ENCODE data around the gene TSEN54. TPM values are rescaled to one million over a fixed set of nuclear protein-coding genes. Genes with fewer than 3 reads are reported as not detected.
A peak's percentile ranks its signal among the peaks of the same experiment; 100 is the strongest.

TSEN54 gene
- total and polyA plus RNA-seq, 2 experiments from 2014 or later = 45.9 to 62.5 TPM

GRCh38 chr17:75549246-75550138, 33.2 kb downstream of the TSEN54 start:
- peak overlapping the region; percentile 53 for H3K4me3 ChIP-seq
- peak overlapping the region; percentile 81 for H3K27ac ChIP-seq (ENCODE audit: low read depth)
- Mint-ChIP-seq H3K4me1 (peaks cover 35% of the 10 kb centered on the region), H3K27me3 (ENCODE audit: insufficient read depth, low read depth, poor library complexity) (peaks cover 4% of the 10 kb centered on the region), H3K27ac (peak overlapping the region; percentile 90), H3K36me3 (ENCODE audit: low read depth) (no peaks in the 10 kb centered on the region; the same call in 2 of the 3 replicates), H3K9me3 (no peaks in the 10 kb centered on the region), H3K4me3 (peak overlapping the region; percentile 78)
- no peaks in the 10 kb centered on the region for H3K27me3 ChIP-seq (ENCODE audit: insufficient read depth)
- H2AFZ ChIP-seq = peak overlapping the region; percentile 89
- H3K4me1 ChIP-seq (ENCODE audit: insufficient read depth) = peaks cover 7% of the 10 kb centered on the region; the same call in 1 of the 2 replicates
- 0 out of 2 replicates have a peak, but pooled peaks cover 7% of the 10 kb centered on the region for H3F3A ChIP-seq (replicated peaks; ENCODE audit: low read depth)
- H3K79me2 ChIP-seq (replicated peaks; ENCODE audit: insufficient read depth) = no peaks in the 10 kb centered on the region
- peaks cover 3% of the 10 kb centered on the region; the same call in 1 of the 2 replicates for H4K20me1 ChIP-seq (replicated peaks; ENCODE audit: insufficient read depth)
- ATAC-seq (peak; percentile 84), DNase-seq (ENCODE audit: low spot score) (peak; percentile 82)
- H3K4me2 ChIP-seq = peak overlapping the region; percentile 86
- no peaks in the 10 kb centered on the region for H3K36me3 ChIP-seq (ENCODE audit: insufficient read depth)
- H3K9me2 ChIP-seq (ENCODE audit: insufficient read depth) = no peaks in the 10 kb centered on the region
- TF ChIP-seq NANOG (IDR thresholded peaks at IDR 0.05; ENCODE audit: borderline replicate concordance) (no peak), POLR2AphosphoS5 (IDR thresholded peaks at IDR 0.05; ENCODE audit: low read depth) (peak; percentile 39; the same call in 1 of the 2 replicates)

DNA sequence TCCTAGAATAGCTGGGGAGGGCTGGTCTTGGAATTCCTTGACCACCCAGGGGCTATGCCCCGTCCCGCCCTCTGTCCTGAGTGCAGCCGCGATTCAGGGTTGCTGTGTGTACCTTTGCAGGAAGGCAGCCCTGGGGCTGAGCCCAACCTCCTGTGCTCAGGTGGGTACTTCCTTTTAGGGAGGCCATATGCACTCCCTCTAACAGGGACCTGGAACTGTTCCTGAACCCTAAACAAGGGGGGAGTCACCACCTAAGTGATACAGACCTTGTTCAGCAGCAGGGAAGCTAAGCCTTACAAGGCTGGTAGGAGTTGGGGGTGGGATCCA, 33.8 kb downstream of the TSEN54 start:
- Histone ChIP-seq H3K4me3 (peak overlapping the region; percentile 53), H3K27ac (ENCODE audit: low read depth) (peak overlapping the region; percentile 81), H3K79me2 (replicated peaks; ENCODE audit: insufficient read depth) (no peaks in the 10 kb centered on the region), H2AFZ (peak overlapping the region; percentile 89; the same call in 1 of the 2 replicates), H3K9me2 (ENCODE audit: insufficient read depth) (no peaks in the 10 kb centered on the region), H4K20me1 (replicated peaks; ENCODE audit: insufficient read depth) (peaks cover 3% of the 10 kb centered on the region; the same call in 1 of the 2 replicates), H3K36me3 (ENCODE audit: insufficient read depth) (no peaks in the 10 kb centered on the region), H3K4me1 (ENCODE audit: insufficient read depth) (peaks cover 7% of the 10 kb centered on the region; the same call in 1 of the 2 replicates), H3K27me3 (ENCODE audit: insufficient read depth) (no peaks in the 10 kb centered on the region), H3K4me2 (peak overlapping the region; percentile 86), H3F3A (replicated peaks; ENCODE audit: low read depth) (0 out of 2 replicates have a peak, but pooled peaks cover 7% of the 10 kb centered on the region)
- Mint-ChIP-seq H3K4me1 (peaks cover 31% of the 10 kb centered on the region), H3K27me3 (ENCODE audit: insufficient read depth, low read depth, poor library complexity) (peaks cover 4% of the 10 kb centered on the region), H3K36me3 (ENCODE audit: low read depth) (no peaks in the 10 kb centered on the region; the same call in 2 of the 3 replicates), H3K27ac (peak overlapping the region; percentile 90; the same call in 1 of the 2 replicates), H3K9me3 (no peaks in the 10 kb centered on the region), H3K4me3 (peak overlapping the region; percentile 78)
- DNase-seq (ENCODE audit: low spot score) (no peak), ATAC-seq (peak; percentile 64)
- TF ChIP-seq ZNF331 (CRISPR knock-in tag; IDR thresholded peaks at IDR 0.05; ENCODE audit: low read depth) (no peak), CREB1 (CRISPR knock-in tag; IDR thresholded peaks at IDR 0.05; ENCODE audit: low read depth) (no peak), JUNB (IDR thresholded peaks at IDR 0.05; ENCODE audit: unreplicated experiment) (no peak), POLR2AphosphoS5 (IDR thresholded peaks at IDR 0.05; ENCODE audit: low read depth) (no peak), ZNF114 (CRISPR knock-in tag; IDR thresholded peaks at IDR 0.05) (no peak), CTCF (conservative IDR thresholded peaks at IDR 0.05; ENCODE audit: low read depth in 2 of 2) (no peak), EZH2 (IDR thresholded peaks at IDR 0.05; ENCODE audit: low read depth, unreplicated experiment) (no peak), ETS1 (IDR thresholded peaks at IDR 0.05) (no peak), ZNF462 (CRISPR knock-in tag; IDR thresholded peaks at IDR 0.05) (no peak), EZH2phosphoT487 (IDR thresholded peaks at IDR 0.05; ENCODE audit: unreplicated experiment) (no peak)

Measured in GM23338 (cell line).